GM12875 (cell line): ENCODE data around the gene GPX2.

ENCODE experiments used
- H3K4me3 ChIP-seq: one replicate; pipeline ENCODE4 v1.5.1; 2011; ENCODE audit warnings: low read depth, low read length, control low read depth
- TF ChIP-seq, protein P1 (sequence below): IDR thresholded peaks from 2 replicates; pipeline ENCODE4 v1.5.1; 2011; ENCODE audit warnings: low read depth, mild to moderate bottlenecking, control low read depth, inconsistent platforms, low read length, moderate library complexity, borderline replicate concordance; ENCODE audit not compliant: insufficient read depth

Gene GPX2

DNA sequence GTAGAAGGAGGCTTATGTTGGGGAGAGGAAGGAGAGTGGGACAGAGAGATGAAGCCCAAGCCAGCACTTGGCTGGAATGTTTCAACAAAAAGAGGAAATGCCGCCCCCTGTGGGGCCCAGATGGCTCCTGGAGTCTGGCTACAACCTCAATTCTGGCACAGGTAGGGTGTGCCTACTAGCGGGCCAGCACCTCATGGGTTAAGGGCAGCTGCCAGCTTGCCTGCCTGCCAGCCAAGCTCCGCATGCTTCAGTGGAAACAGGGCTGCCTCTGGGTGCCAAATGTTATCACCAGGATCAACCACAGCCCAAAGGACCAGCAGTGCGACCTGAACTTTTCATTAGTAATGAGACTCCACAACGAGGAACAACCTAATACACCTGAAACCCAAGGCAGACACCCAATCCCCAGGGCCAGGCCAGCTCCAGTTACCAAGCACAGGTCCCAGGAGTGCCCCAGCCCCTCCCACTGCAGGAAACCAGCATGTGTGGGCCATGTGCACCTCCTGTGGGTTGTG lies 18.3 kb upstream of the GPX2 start:
- TF ChIP-seq, protein P1, sequence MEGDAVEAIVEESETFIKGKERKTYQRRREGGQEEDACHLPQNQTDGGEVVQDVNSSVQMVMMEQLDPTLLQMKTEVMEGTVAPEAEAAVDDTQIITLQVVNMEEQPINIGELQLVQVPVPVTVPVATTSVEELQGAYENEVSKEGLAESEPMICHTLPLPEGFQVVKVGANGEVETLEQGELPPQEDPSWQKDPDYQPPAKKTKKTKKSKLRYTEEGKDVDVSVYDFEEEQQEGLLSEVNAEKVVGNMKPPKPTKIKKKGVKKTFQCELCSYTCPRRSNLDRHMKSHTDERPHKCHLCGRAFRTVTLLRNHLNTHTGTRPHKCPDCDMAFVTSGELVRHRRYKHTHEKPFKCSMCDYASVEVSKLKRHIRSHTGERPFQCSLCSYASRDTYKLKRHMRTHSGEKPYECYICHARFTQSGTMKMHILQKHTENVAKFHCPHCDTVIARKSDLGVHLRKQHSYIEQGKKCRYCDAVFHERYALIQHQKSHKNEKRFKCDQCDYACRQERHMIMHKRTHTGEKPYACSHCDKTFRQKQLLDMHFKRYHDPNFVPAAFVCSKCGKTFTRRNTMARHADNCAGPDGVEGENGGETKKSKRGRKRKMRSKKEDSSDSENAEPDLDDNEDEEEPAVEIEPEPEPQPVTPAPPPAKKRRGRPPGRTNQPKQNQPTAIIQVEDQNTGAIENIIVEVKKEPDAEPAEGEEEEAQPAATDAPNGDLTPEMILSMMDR, result no peak

DNA sequence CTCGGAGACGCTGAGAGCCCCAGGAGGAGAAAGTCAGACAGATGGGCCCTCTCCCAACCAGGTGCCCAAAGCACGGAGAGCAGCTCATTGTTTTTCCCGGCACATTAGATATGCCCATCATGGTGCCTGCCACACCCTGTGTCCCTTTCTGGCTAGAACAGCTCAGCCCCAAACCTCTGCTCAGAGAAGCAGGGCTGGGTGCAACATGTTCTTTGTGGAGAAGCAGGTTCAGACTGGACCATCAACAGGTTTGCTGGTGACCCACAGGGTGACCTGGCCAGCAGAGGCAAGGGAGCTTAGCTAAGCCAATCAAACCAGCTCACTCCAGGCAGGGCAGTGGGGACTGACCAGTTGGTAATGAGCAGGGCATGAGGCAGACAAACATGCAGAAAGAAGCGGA lies 16.2 kb upstream of the GPX2 start:
- H3K4me3 ChIP-seq, result no peak overlapping the region
- TF ChIP-seq, protein P1, result no peak

More for the DNA sequence above, 18.3 kb upstream of the GPX2 start:
- no peak overlapping the region for H3K4me3 ChIP-seq

- H3K4me3 ChIP-seq, result no peak overlapping the region
- TF ChIP-seq, protein P1, result no peak
These were observed 15.7 kb upstream of the GPX2 start for GRCh38 chr14:64958201-64958600.

DNA sequence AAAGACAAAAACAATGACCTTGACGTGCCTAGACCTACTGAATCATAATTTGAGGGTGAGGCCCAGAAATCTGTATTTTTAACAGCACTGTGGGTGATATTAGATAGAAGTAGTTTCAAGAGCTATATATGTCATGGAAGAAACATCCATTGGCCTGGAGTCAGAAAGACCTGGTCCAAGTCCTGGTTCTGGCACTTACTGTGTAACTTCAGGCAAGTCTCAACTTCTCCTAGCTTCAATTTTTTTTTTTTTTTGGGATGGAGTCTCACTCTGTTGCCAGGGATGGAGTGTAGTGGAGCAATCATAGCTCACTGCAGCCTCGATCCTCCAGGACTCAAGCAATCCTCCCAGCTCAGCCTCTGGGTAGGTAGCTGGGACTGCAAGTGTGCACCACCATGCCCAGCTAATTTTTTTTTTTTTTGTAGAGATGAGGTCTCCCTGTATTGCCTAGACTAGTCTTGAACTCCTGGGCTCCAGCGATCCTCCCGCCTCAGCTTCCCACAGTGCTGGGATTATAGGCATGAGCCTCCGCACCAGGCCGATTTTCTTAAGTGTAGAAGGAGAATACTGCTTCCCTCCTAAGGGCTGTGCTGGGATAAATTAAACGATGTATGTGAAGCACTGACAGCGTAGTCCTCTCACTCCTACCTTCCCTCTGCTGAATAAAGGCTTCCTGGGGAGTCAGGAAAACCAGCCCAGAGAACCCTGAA lies 14.3 kb upstream of the GPX2 start:
- TF ChIP-seq, protein P1, result no peak

DNA sequence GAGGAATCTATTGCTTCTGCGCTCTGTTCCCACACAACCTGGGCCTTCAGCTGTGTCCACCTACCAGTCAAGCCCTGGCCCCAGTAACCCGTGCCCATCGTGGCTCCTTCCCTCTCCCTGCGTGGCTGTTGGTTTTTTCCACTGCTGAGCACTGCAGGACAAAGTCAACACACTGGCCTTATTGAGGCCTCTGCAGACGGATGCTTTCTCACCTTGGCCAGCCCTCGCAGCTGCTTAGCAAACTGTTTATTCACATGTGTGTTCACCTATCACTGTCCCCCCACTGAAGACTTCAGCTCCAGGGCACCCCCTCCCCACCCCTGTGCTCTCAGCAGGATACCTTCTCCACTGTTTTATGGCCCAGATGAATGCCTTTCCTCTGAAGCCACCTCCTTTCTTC lies 12.8 kb upstream of the GPX2 start:
- TF ChIP-seq, protein P1, result no peak
- no peak overlapping the region for H3K4me3 ChIP-seq

More for the DNA sequence above, 14.3 kb upstream of the GPX2 start:
- H3K4me3 ChIP-seq, result no peak overlapping the region

DNA sequence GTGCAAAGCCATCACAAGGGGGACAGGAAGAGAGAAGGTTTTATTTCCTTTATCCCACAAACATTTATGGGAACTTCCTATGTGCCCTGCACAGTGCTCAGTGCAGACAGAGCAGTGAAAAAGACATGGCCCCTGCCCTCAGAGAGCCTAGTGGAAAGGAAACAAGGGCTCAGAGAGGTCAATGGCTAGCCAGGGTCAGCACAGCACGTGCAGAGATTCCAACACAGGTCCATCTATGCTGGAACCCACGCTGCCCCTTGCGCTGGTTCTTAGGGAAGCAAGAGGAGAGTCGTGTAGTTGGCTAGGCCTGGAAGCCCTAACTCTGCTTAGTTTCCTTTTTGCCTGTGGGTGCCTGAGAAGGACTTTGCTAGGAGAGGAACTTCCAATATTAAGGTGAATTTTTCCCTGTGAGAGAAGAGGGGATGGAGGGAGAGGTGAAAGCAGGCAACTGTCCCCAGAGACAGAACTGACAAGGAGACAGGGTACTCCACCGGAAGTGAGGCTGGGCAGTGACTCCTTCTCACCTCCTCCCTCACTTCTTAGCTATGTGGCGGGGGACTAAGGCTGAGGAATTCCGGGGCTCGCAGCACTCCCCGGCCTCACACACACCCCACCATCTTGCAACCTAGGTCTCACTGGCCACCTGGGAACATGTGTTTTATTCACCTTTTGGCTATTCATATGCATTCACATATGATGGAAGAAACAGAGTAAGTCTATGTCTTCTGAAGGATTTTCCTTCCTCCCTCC lies 12.1 kb upstream of the GPX2 start:
- H3K4me3 ChIP-seq, result no peak overlapping the region
- TF ChIP-seq, protein P1, result no peak

- H3K4me3 ChIP-seq, result no peak overlapping the region
- TF ChIP-seq, protein P1, result no peak
These were observed 11.1 kb upstream of the GPX2 start for GRCh38 chr14:64953661-64954060.
